ENCODE data around the gene HAUS7. TPM values are rescaled to one million over a fixed set of nuclear protein-coding genes. Genes with fewer than 3 reads are reported as not detected.

Gene HAUS7
- total RNA-seq, 2 experiments from 2014 or later = 24.4 to 25.6 TPM

DNA sequence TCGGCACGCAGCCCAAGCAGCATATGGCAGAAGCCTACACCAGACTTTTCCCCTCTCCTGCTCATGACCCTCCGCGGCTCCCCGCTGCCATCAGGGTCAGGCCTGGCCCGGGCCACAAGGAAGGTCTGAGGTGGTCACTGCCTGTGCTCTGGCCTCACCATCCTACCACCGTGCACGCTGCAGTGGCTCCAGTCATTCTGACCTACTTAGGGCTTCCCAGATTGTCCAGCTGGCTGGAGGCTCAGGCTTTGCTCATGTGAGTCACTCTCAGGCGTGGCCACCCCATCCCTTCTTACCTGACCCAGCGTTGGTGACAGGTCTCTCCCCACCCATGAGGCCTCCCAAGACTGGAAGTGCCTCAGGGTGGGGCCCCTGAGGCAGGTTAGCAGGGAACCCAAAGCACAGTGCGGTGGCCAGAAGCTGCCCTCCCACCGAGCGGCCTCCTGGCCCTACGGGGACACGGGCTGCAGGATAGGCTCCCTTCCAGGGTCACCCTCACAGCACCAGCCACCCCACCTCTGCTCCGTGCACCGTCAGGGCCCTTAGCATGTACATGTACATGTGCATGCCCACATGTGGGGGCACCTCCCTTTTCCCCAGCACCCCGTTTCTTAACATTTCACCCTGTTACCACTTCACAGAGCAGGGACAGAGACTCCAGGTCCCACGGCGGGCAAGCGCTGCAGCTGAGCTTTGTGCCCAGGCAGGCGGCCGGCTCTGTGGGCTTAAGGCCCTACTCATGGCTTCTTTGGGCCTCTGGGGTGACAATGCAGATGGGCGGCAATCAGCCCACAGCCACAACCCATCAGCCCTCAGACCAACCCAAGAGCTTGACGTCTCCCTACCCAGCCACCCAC lies 26.7 kb downstream of the HAUS7 start:
- Histone ChIP-seq H3K4me3 (ENCODE audit: low read length) (no peak overlapping the region), H3K4me1 (ENCODE audit: insufficient read depth, low read length) (no peaks in the 10 kb centered on the region), H3K9me3 (ENCODE audit: control insufficient read depth in 1 of 2, insufficient read depth in 1 of 2, low read length in 2 of 2) (no peaks in the 10 kb centered on the region), H3K27me3 (ENCODE audit: control insufficient read depth in 1 of 2, insufficient read depth in 2 of 2, low read length in 2 of 2) (no peaks in the 10 kb centered on the region), H3K27ac (ENCODE audit: low read depth in 1 of 2, low read length in 2 of 2) (no peak overlapping the region), H3K36me3 (ENCODE audit: insufficient read depth, low read length) (no peaks in the 10 kb centered on the region)
- DNase-seq = no peak
- intact Hi-C loops (cut with DNase I, micrococcal nuclease) = no loop called here
- Mint-ChIP-seq H3K27ac (no peak overlapping the region), H3K4me3 (no peak overlapping the region), H3K4me1 (ENCODE audit: low read depth) (no peaks in the 10 kb centered on the region), H3K9me3 (no peaks in the 10 kb centered on the region), H3K36me3 (ENCODE audit: low read depth) (no peaks in the 10 kb centered on the region), H3K27me3 (peaks cover 1% of the 10 kb centered on the region)
- ATAC-seq (ENCODE audit: poor library complexity) = no peak
- CTCF ChIA-PET = no interaction called here
- POLR2A ChIA-PET = no interaction called here
- TF ChIP-seq, protein P1, sequence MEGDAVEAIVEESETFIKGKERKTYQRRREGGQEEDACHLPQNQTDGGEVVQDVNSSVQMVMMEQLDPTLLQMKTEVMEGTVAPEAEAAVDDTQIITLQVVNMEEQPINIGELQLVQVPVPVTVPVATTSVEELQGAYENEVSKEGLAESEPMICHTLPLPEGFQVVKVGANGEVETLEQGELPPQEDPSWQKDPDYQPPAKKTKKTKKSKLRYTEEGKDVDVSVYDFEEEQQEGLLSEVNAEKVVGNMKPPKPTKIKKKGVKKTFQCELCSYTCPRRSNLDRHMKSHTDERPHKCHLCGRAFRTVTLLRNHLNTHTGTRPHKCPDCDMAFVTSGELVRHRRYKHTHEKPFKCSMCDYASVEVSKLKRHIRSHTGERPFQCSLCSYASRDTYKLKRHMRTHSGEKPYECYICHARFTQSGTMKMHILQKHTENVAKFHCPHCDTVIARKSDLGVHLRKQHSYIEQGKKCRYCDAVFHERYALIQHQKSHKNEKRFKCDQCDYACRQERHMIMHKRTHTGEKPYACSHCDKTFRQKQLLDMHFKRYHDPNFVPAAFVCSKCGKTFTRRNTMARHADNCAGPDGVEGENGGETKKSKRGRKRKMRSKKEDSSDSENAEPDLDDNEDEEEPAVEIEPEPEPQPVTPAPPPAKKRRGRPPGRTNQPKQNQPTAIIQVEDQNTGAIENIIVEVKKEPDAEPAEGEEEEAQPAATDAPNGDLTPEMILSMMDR (IDR thresholded peaks at IDR 0.05) = no peak

DNA sequence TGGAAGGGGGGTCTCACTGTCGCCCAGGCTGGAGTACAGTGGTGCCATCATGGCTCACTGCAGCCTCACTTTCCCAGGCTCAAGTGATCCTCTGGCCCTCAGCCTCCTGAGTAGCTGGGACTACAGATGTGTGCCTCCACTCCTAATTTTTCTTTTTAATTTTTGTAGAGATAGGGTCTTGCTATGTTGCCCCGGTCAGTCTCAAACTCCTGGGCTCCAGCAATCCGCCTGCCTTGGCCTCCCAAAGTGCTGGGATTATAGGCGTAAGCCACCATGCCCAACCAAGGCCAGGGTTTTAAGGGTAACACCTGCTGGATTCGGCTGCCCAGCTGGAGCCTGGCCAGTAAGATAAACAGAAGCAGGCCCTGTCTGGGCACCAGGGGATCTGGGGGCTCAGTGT lies 27.9 kb downstream of the HAUS7 start:
- no peak overlapping the region for H3K27ac Mint-ChIP-seq
- Histone ChIP-seq H3K27ac (ENCODE audit: low read depth in 1 of 2, low read length in 2 of 2) (no peak overlapping the region), H3K27me3 (ENCODE audit: control insufficient read depth in 1 of 2, insufficient read depth in 2 of 2, low read length in 2 of 2) (no peaks in the 10 kb centered on the region), H3K4me1 (ENCODE audit: insufficient read depth, low read length) (no peaks in the 10 kb centered on the region), H3K4me3 (ENCODE audit: low read length) (no peak overlapping the region), H3K9me3 (ENCODE audit: control insufficient read depth in 1 of 2, insufficient read depth in 1 of 2, low read length in 2 of 2) (no peaks in the 10 kb centered on the region), H3K36me3 (ENCODE audit: insufficient read depth, low read length) (no peaks in the 10 kb centered on the region)
- intact Hi-C loops (cut with DNase I, micrococcal nuclease) = no loop called here
- no peaks in the 10 kb centered on the region for H3K9me3 Mint-ChIP-seq
- ChIA-PET POLR2A (no interaction called here), CTCF (no interaction called here)
- H3K4me3 Mint-ChIP-seq = no peak overlapping the region
- peaks cover 7% of the 10 kb centered on the region for H3K27me3 Mint-ChIP-seq
- DNase-seq (no peak), ATAC-seq (ENCODE audit: poor library complexity) (no peak)
- TF ChIP-seq, protein P1 (IDR thresholded peaks at IDR 0.05) = no peak
- H3K36me3 Mint-ChIP-seq (ENCODE audit: low read depth) = no peaks in the 10 kb centered on the region
- H3K4me1 Mint-ChIP-seq (ENCODE audit: low read depth) = no peaks in the 10 kb centered on the region

DNA sequence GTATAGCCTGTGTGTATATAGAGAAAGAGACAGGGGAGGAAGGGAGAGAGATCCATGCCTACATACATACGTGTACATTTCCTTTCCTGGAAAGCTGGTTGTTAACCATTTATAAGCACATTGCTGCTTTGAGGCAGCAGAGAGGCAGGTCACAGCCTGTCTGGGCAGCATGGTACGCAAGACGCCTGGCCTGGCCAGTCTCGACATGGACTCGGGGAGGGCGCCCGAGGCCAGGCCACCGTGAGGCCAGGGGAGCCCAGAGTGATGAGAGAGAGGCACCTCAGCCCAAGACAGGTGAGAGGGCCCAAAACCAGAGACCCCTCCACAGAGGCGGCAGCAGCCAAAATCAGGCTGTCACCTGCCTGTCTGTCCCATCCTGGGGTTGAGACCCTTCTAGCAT lies 28.4 kb downstream of the HAUS7 start:
- no peak for DNase-seq
- Histone ChIP-seq H3K27me3 (ENCODE audit: control insufficient read depth in 1 of 2, insufficient read depth in 2 of 2, low read length in 2 of 2) (no peaks in the 10 kb centered on the region), H3K4me1 (ENCODE audit: insufficient read depth, low read length) (no peaks in the 10 kb centered on the region), H3K9me3 (ENCODE audit: control insufficient read depth in 1 of 2, insufficient read depth in 1 of 2, low read length in 2 of 2) (no peaks in the 10 kb centered on the region), H3K36me3 (ENCODE audit: insufficient read depth, low read length) (no peaks in the 10 kb centered on the region), H3K27ac (ENCODE audit: low read depth in 1 of 2, low read length in 2 of 2) (no peak overlapping the region), H3K4me3 (ENCODE audit: low read length) (no peak overlapping the region)
- H3K4me1 Mint-ChIP-seq (ENCODE audit: low read depth) = no peaks in the 10 kb centered on the region
- peaks cover 7% of the 10 kb centered on the region for H3K27me3 Mint-ChIP-seq
- no peaks in the 10 kb centered on the region for H3K9me3 Mint-ChIP-seq
- TF ChIP-seq, protein P1 (IDR thresholded peaks at IDR 0.05) = no peak
- intact Hi-C loops (cut with DNase I, micrococcal nuclease) = no loop called here
- ChIA-PET POLR2A (no interaction called here), CTCF (no interaction called here)
- no peak overlapping the region for H3K27ac Mint-ChIP-seq
- H3K36me3 Mint-ChIP-seq (ENCODE audit: low read depth) = no peaks in the 10 kb centered on the region
- no peak for ATAC-seq (ENCODE audit: poor library complexity)
- no peak overlapping the region for H3K4me3 Mint-ChIP-seq
